ENCODE results near the gene RFC3. TPM values are rescaled to one million over a fixed set of nuclear protein-coding genes. Genes with fewer than 3 reads are reported as not detected.
"Not testable (repeated sequence)": the region's sequence is repeated elsewhere in the genome, so short reads cannot be mapped to it uniquely, and the experiment has no call there.

Gene RFC3
- total RNA-seq, 1 donor from 2014 or later = 74.7 TPM

DNA sequence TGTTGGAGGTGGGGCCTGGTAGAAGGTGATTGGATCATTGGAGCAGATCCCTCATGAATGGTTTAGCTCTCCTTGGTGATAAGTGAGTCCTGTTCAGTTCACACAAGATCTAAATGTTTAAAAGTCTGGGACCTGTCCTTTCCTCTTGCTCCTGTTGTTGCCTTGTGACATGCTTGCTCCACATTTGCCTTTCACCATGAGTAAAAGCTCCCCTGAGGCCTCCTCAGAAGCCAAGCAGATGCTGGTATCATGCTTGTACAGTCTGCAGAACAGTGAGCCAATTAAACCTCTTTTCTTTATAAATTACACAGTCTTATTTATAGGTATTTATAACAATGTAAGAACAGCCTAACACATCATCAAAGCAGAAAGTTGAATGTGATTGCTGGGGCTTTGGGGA lies 24.2 kb upstream of the RFC3 start:
- Mint-ChIP-seq H3K27me3 (ENCODE audit: insufficient read depth) (peaks cover 7% of the 10 kb centered on the region), H3K4me1 (ENCODE audit: low read depth) (no peaks in the 10 kb centered on the region), H3K27ac (no peak overlapping the region), H3K4me3 (no peak overlapping the region), H3K9me3 (no peaks in the 10 kb centered on the region), H3K36me3 (ENCODE audit: low read depth) (no peaks in the 10 kb centered on the region)
- no peak for DNase-seq (ENCODE audit: low spot score)
- intact Hi-C loops (cut with micrococcal nuclease) = no loop called here

DNA sequence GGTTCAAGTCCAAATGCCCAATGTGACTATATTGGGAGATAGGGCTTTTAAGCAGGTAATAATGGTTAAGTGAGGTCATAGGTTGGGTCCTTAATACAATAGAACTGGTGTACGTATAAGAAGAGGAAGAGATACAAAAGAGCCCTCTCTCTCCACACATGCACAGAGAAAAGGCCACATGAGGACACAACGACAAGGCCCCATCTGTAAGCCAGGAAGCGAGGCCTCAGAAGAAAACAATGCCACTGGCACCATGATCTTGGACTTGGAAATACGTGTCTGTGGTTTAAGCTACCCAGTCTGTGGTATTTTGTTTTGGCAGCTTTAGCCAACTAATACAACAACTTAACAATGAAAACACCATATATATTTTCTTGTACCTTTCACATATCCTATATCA lies 23.4 kb upstream of the RFC3 start:
- no peak for DNase-seq (ENCODE audit: low spot score)
- no peak overlapping the region for H3K4me3 Mint-ChIP-seq
- no peak overlapping the region for H3K27ac Mint-ChIP-seq
- peaks cover 7% of the 10 kb centered on the region for H3K27me3 Mint-ChIP-seq (ENCODE audit: insufficient read depth)
- H3K9me3 Mint-ChIP-seq = no peaks in the 10 kb centered on the region
- no peaks in the 10 kb centered on the region for H3K4me1 Mint-ChIP-seq (ENCODE audit: low read depth)
- H3K36me3 Mint-ChIP-seq (ENCODE audit: low read depth) = no peaks in the 10 kb centered on the region
- intact Hi-C loops (cut with micrococcal nuclease) = no loop called here

- no peak overlapping the region for H3K4me3 Mint-ChIP-seq
- H3K27me3 Mint-ChIP-seq (ENCODE audit: insufficient read depth) = peaks cover 6% of the 10 kb centered on the region
- DNase-seq (ENCODE audit: low spot score) = no peak
- no peak overlapping the region for H3K27ac Mint-ChIP-seq
- H3K9me3 Mint-ChIP-seq = no peaks in the 10 kb centered on the region
- H3K36me3 Mint-ChIP-seq (ENCODE audit: low read depth) = no peaks in the 10 kb centered on the region
- intact Hi-C loops (cut with micrococcal nuclease) = no loop called here
- H3K4me1 Mint-ChIP-seq (ENCODE audit: low read depth) = no peaks in the 10 kb centered on the region
These were observed 21.9 kb upstream of the RFC3 start for GRCh38 chr13:33796095-33796494.

- no peak overlapping the region for H3K27ac Mint-ChIP-seq
- intact Hi-C loops (cut with micrococcal nuclease) = no loop called here
- no peak overlapping the region for H3K4me3 Mint-ChIP-seq
- no peaks in the 10 kb centered on the region for H3K36me3 Mint-ChIP-seq (ENCODE audit: low read depth)
- no peaks in the 10 kb centered on the region for H3K4me1 Mint-ChIP-seq (ENCODE audit: low read depth)
- no peaks in the 10 kb centered on the region for H3K9me3 Mint-ChIP-seq
- no peak for DNase-seq (ENCODE audit: low spot score)
- peaks cover 11% of the 10 kb centered on the region for H3K27me3 Mint-ChIP-seq (ENCODE audit: insufficient read depth)
These were observed 20.3 kb upstream of the RFC3 start for GRCh38 chr13:33797622-33798021.

DNA sequence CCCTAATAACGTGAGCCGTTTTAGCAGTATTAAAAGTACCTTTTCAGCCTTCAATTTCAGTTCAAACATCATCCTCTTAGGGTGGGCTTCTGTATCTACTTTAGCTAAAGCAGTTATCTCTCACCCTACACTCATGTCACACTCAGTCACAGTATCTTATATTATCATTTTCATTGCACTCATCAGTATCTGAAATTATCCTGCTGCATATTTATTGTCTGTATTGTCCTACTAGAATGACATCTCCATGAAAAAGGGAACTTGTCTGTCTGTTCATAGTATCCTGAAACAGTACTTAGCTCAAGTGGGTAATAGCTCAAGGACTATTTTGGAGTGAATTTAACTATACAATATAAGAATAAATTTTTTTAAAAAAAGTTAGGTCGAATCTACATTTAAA lies 19.9 kb upstream of the RFC3 start:
- H3K9me3 Mint-ChIP-seq = no peaks in the 10 kb centered on the region
- H3K4me3 Mint-ChIP-seq = no peak overlapping the region
- DNase-seq (ENCODE audit: low spot score) = no peak
- intact Hi-C loops (cut with micrococcal nuclease) = no loop called here
- H3K4me1 Mint-ChIP-seq (ENCODE audit: low read depth) = no peaks in the 10 kb centered on the region
- H3K36me3 Mint-ChIP-seq (ENCODE audit: low read depth) = no peaks in the 10 kb centered on the region
- H3K27me3 Mint-ChIP-seq (ENCODE audit: insufficient read depth) = peaks cover 12% of the 10 kb centered on the region
- H3K27ac Mint-ChIP-seq = no peak overlapping the region

GRCh38 chr13:33799950-33800592 lies 17.9 kb upstream of the RFC3 start:
- intact Hi-C loops (cut with micrococcal nuclease) = loop anchor here (2.0 kb wide), 1 partner anchor 1365 kb away; no protein-coding TSS in a partner anchor
- no peak for DNase-seq (ENCODE audit: low spot score)

GRCh38 chr13:33800646-33801186 lies 17.2 kb upstream of the RFC3 start:
- no peak overlapping the region for H3K4me3 Mint-ChIP-seq
- no peaks in the 10 kb centered on the region for H3K36me3 Mint-ChIP-seq (ENCODE audit: low read depth)
- H3K27me3 Mint-ChIP-seq (ENCODE audit: insufficient read depth) = peaks cover 14% of the 10 kb centered on the region
- no peak for DNase-seq (ENCODE audit: low spot score)
- no peaks in the 10 kb centered on the region for H3K4me1 Mint-ChIP-seq (ENCODE audit: low read depth)
- intact Hi-C loops (cut with micrococcal nuclease) = loop anchor here (2.0 kb wide), 1 partner anchor 1364 kb away; no protein-coding TSS in a partner anchor
- no peak overlapping the region for H3K27ac Mint-ChIP-seq
- no peaks in the 10 kb centered on the region for H3K9me3 Mint-ChIP-seq

More at GRCh38 chr13:33799950-33800592, 17.9 kb upstream of the RFC3 start:
- no peaks in the 10 kb centered on the region for H3K9me3 Mint-ChIP-seq
- no peaks in the 10 kb centered on the region for H3K4me1 Mint-ChIP-seq (ENCODE audit: low read depth)
- no peaks in the 10 kb centered on the region for H3K36me3 Mint-ChIP-seq (ENCODE audit: low read depth)
- no peak overlapping the region for H3K4me3 Mint-ChIP-seq
- H3K27ac Mint-ChIP-seq = no peak overlapping the region
- peaks cover 14% of the 10 kb centered on the region for H3K27me3 Mint-ChIP-seq (ENCODE audit: insufficient read depth)

- Mint-ChIP-seq H3K27ac (no peak overlapping the region), H3K9me3 (no peaks in the 10 kb centered on the region), H3K4me1 (ENCODE audit: low read depth) (no peaks in the 10 kb centered on the region), H3K36me3 (ENCODE audit: low read depth) (no peaks in the 10 kb centered on the region), H3K27me3 (ENCODE audit: insufficient read depth) (peaks cover 21% of the 10 kb centered on the region), H3K4me3 (no peak overlapping the region)
- intact Hi-C loops (cut with micrococcal nuclease) = no loop called here
- no peak for DNase-seq (ENCODE audit: low spot score)
These were observed 11.3 kb upstream of the RFC3 start for GRCh38 chr13:33806470-33807248.

- H3K36me3 Mint-ChIP-seq (ENCODE audit: low read depth); H3K4me1 Mint-ChIP-seq (ENCODE audit: low read depth); DNase-seq (ENCODE audit: low spot score); H3K4me3 Mint-ChIP-seq; intact Hi-C loops (cut with micrococcal nuclease); H3K9me3 Mint-ChIP-seq; H3K27ac Mint-ChIP-seq: not testable (repeated sequence)
- peaks cover 20% of the 10 kb centered on the region for H3K27me3 Mint-ChIP-seq (ENCODE audit: insufficient read depth)
These were observed 5.1 kb upstream of the RFC3 start for GRCh38 chr13:33812829-33813228.

- no peak for DNase-seq (ENCODE audit: low spot score)
- peaks cover 8% of the 10 kb centered on the region for H3K36me3 Mint-ChIP-seq (ENCODE audit: low read depth)
- intact Hi-C loops (cut with micrococcal nuclease) = loop anchor here (5.0 kb wide), 2 partner anchors 1228 to 1388 kb away; partner anchors contain the start of genes N4BP2L1 and PDS5B
- peaks cover 19% of the 10 kb centered on the region for H3K4me1 Mint-ChIP-seq (ENCODE audit: low read depth)
- H3K27me3 Mint-ChIP-seq (ENCODE audit: insufficient read depth) = peaks cover 12% of the 10 kb centered on the region
- no peaks in the 10 kb centered on the region for H3K9me3 Mint-ChIP-seq
- H3K27ac Mint-ChIP-seq = no peak overlapping the region
- H3K4me3 Mint-ChIP-seq = no peak overlapping the region
These were observed 2.9 kb upstream of the RFC3 start for GRCh38 chr13:33815011-33815550.

DNA sequence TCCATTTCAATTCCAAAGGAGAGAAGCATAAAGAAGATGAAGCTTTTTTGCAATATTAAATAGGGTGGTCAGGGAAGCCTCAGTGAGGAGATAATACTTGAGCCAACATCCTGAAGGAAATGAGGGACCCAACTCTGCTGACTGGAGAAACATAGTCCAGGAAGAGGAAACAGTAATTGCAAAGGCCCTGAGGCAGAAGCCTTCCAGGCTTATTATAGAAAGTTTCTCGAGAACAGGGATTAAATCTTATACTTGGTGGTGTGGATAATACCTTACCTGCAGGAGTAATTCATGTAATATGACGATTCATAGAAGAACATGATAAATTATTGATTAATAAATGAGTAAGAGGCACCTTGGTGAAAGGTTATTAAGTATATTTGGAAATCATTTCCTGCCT lies 1.0 kb upstream of the RFC3 start:
- H3K27me3 Mint-ChIP-seq (ENCODE audit: insufficient read depth) = peaks cover 12% of the 10 kb centered on the region
- H3K9me3 Mint-ChIP-seq = no peaks in the 10 kb centered on the region
- H3K27ac Mint-ChIP-seq = no peak overlapping the region
- H3K4me3 Mint-ChIP-seq = peak overlapping the region; percentile 0
- peaks cover 35% of the 10 kb centered on the region for H3K4me1 Mint-ChIP-seq (ENCODE audit: low read depth)
- intact Hi-C loops (cut with micrococcal nuclease) = loop anchor here (1.0 to 5.0 kb wide), 4 partner anchors 28 to 1390 kb away; partner anchors contain the start of genes N4BP2L1 and PDS5B
- H3K36me3 Mint-ChIP-seq (ENCODE audit: low read depth) = peaks cover 17% of the 10 kb centered on the region
- no peak for DNase-seq (ENCODE audit: low spot score)

- H3K4me1 Mint-ChIP-seq (ENCODE audit: low read depth) = peaks cover 40% of the 10 kb centered on the region
- no peaks in the 10 kb centered on the region for H3K9me3 Mint-ChIP-seq
- H3K27me3 Mint-ChIP-seq (ENCODE audit: insufficient read depth) = peaks cover 8% of the 10 kb centered on the region
- H3K36me3 Mint-ChIP-seq (ENCODE audit: low read depth) = peaks cover 18% of the 10 kb centered on the region
- intact Hi-C loops (cut with micrococcal nuclease) = loop anchor here (1.0 to 5.0 kb wide), 4 partner anchors 29 to 1390 kb away; partner anchors contain the start of genes N4BP2L1 and PDS5B
- H3K4me3 Mint-ChIP-seq = peak overlapping the region; percentile 97
- peak overlapping the region; percentile 90 for H3K27ac Mint-ChIP-seq
- no peak for DNase-seq (ENCODE audit: low spot score)
These were observed 442 bp upstream of the RFC3 start for GRCh38 chr13:33817513-33817900.

DNA sequence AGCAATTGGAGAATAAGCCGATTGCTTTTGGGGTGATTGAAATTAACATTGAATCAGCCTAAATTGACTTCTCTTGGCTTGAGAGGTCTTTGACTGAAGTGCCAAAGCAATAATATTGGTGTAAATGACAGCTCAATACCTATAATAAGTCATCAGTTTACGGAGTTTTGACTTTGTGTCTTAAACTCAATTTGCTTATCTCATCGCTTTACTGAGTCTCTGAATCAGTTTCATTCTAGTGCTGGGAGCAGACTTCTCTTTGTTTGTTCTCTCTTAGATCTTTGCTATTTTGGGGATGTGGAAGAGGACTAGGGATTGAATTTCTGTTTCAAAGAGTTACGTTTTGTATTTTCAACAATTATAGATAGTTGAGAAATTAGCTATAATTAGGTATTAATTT lies 7.1 kb downstream of the RFC3 start:
- Mint-ChIP-seq H3K27ac (no peak overlapping the region), H3K27me3 (ENCODE audit: insufficient read depth) (no peaks in the 10 kb centered on the region), H3K4me1 (ENCODE audit: low read depth) (peaks cover 63% of the 10 kb centered on the region), H3K4me3 (no peak overlapping the region), H3K9me3 (no peaks in the 10 kb centered on the region), H3K36me3 (ENCODE audit: low read depth) (peaks cover 48% of the 10 kb centered on the region)
- DNase-seq (ENCODE audit: low spot score) = no peak
- intact Hi-C loops (cut with micrococcal nuclease) = loop anchor here (10.0 kb wide), 4 partner anchors 920 to 1790 kb away; partner anchors contain the start of genes BRCA2, FRY, NBEA and ZAR1L
